Liver (tissue), 9 donors: ENCODE measurements around the gene GPHN. TPM values are rescaled to one million over a fixed set of nuclear protein-coding genes. Genes with fewer than 3 reads are reported as not detected.

ENCODE experiments used
- DNase-seq: peaks from one replicate; pipeline ENCODE4 v3.0.0-alpha.2; 2017; ENCODE audit warnings: low spot score
- H3K27ac ChIP-seq, 2 donors: one replicate each; pipeline ENCODE4 v1.7.0; 2013; ENCODE audit warnings: inconsistent platforms in 2 of 2, low read length in 2 of 2, control low read depth in 1 of 2, low read depth in 1 of 2, mild to moderate bottlenecking in 1 of 2
- H3K27me3 ChIP-seq, 4 donors: one replicate each; pipeline versions ENCODE4 v1.6.1 to v1.7.0; 2013; ENCODE audit warnings: low read length in 3 of 4, inconsistent platforms in 1 of 4, mild to moderate bottlenecking in 1 of 4, moderate library complexity in 1 of 4; ENCODE audit not compliant: control insufficient read depth in 4 of 4, insufficient read depth in 4 of 4
- H3K36me3 ChIP-seq, 4 donors: one replicate each; pipeline versions ENCODE4 v1.6.1 to v1.7.0; 2013; ENCODE audit warnings: low read length in 3 of 4, mild to moderate bottlenecking in 3 of 4, low read depth in 1 of 4, moderate library complexity in 1 of 4; ENCODE audit not compliant: control insufficient read depth in 4 of 4, insufficient read depth in 3 of 4
- H3K4me1 ChIP-seq, 4 donors: one replicate each; pipeline versions ENCODE4 v1.6.1 to v1.7.0; 2013; ENCODE audit warnings: low read length in 3 of 4, mild to moderate bottlenecking in 3 of 4, moderate library complexity in 1 of 4; ENCODE audit not compliant: control insufficient read depth in 4 of 4, insufficient read depth in 4 of 4
- H3K4me3 ChIP-seq, 3 donors: one replicate each; pipeline versions ENCODE4 v1.6.1 to v1.7.0; 2013; ENCODE audit warnings: low read length in 3 of 3, control low read depth in 1 of 3, low read depth in 1 of 3, mild to moderate bottlenecking in 1 of 3
- H3K9ac ChIP-seq, 2 donors: one replicate each; pipeline ENCODE4 v1.7.0; 2013; ENCODE audit warnings: low read length in 2 of 2, mild to moderate bottlenecking in 2 of 2, moderate library complexity in 2 of 2, control low read depth in 1 of 2, low read depth in 1 of 2
- H3K9me3 ChIP-seq, 4 donors: one replicate each; pipeline versions ENCODE4 v1.6.1 to v1.7.0; 2013; ENCODE audit warnings: low read length in 3 of 4; ENCODE audit not compliant: control insufficient read depth in 4 of 4
- ATF3 ChIP-seq: IDR thresholded peaks from 2 replicates; pipeline ENCODE4 v1.6.1; 2016; ENCODE audit warnings: antibody characterized with exemption
- CTCF ChIP-seq: fragments of 150-350 bp; IDR thresholded peaks from 2 replicates; pipeline ENCODE4 v1.5.1; 2017; ENCODE audit warnings: improper control_type of control experiment, low read depth, low read length; ENCODE audit not compliant: missing input control
- EGR1 ChIP-seq, 2 donors: IDR thresholded peaks; 2 replicates each; pipeline ENCODE4 v1.6.1; 2016 to 2018; ENCODE audit warnings: antibody characterized with exemption in 2 of 2, low read depth in 2 of 2
- FOXA1 ChIP-seq: IDR thresholded peaks from 2 replicates; pipeline ENCODE4 v1.6.1; 2016; ENCODE audit warnings: antibody characterized with exemption
- FOXA2 ChIP-seq: IDR thresholded peaks from 2 replicates; pipeline ENCODE4 v1.6.1; 2016; ENCODE audit warnings: antibody characterized with exemption
- GABPA ChIP-seq, 2 donors: IDR thresholded peaks in 1 of 2; conservative IDR thresholded peaks in 1 of 2; 2 replicates each; pipeline ENCODE4 v1.6.1; 2016; ENCODE audit warnings: antibody characterized with exemption in 2 of 2, mild to moderate bottlenecking in 1 of 2, moderate library complexity in 1 of 2
- HNF4A ChIP-seq, 2 donors: conservative IDR thresholded peaks; 2 replicates each; pipeline ENCODE4 v1.6.1; 2016; ENCODE audit warnings: antibody characterized with exemption in 2 of 2, mild to moderate bottlenecking in 2 of 2
- HNF4G ChIP-seq: IDR thresholded peaks from 2 replicates; pipeline ENCODE4 v1.6.1; 2016; ENCODE audit warnings: antibody characterized with exemption
- JUND ChIP-seq, 2 donors: IDR thresholded peaks; 2 replicates each; pipeline ENCODE4 v1.6.1; 2016; ENCODE audit warnings: antibody characterized with exemption in 2 of 2
- MAX ChIP-seq: IDR thresholded peaks from 2 replicates; pipeline ENCODE4 v1.6.1; 2016; ENCODE audit warnings: antibody characterized with exemption
- NR2F2 ChIP-seq: IDR thresholded peaks from 2 replicates; pipeline ENCODE4 v1.6.1; 2016; ENCODE audit warnings: antibody characterized with exemption
- RAD21 ChIP-seq, 2 donors: IDR thresholded peaks; 2 replicates each; pipeline ENCODE4 v1.6.1; 2016; ENCODE audit warnings: antibody characterized with exemption in 2 of 2, mild to moderate bottlenecking in 2 of 2
- REST ChIP-seq: IDR thresholded peaks from 2 replicates; pipeline ENCODE4 v1.6.1; 2016; ENCODE audit warnings: antibody characterized with exemption, mild to moderate bottlenecking
- RXRA ChIP-seq, 2 donors: IDR thresholded peaks; 2 replicates each; pipeline ENCODE4 v1.6.1; 2017 to 2018; ENCODE audit warnings: antibody characterized with exemption in 2 of 2, mild to moderate bottlenecking in 1 of 2
- SP1 ChIP-seq: IDR thresholded peaks from 2 replicates; pipeline ENCODE4 v1.6.1; 2018; ENCODE audit warnings: antibody characterized with exemption, mild to moderate bottlenecking
- TAF1 ChIP-seq: conservative IDR thresholded peaks from 2 replicates; pipeline ENCODE4 v1.6.1; 2016; ENCODE audit warnings: antibody characterized with exemption, mild to moderate bottlenecking
- YY1 ChIP-seq: IDR thresholded peaks from 2 replicates; pipeline ENCODE4 v1.6.1; 2016; ENCODE audit warnings: antibody characterized with exemption, mild to moderate bottlenecking
- WGBS: extraction: QIAGEN DNeasy Blood & Tissue Kit; methylation state at CpG from one replicate; pipeline ENCODE4 v1.1.7; 2013; 5-methylcytosine and 5-hydroxymethylcytosine counted together
- polyA plus RNA-seq, 2 donors: library from polyadenylated mRNA; stranded (reverse) in 1 of 2; unstranded in 1 of 2; fragments of 200-250 nt in 1 of 2; fragments of >200 nt in 1 of 2; fragmentation: Nextera tagmentation in 1 of 2; extraction: Ambion mirVana in 1 of 2; gene quantifications; one replicate each; pipeline versions ENCODE4 v1.2.1 to v1.2.3, GENCODE V29; 2013 to 2015
- total RNA-seq, 2 donors: library from RNA; depleted of rRNA; stranded (reverse); fragments of >200 nt; gene quantifications; one replicate each; pipeline ENCODE4 v1.2.3, GENCODE V29; 2014
- donor health status: healthy.
- donor health status: healthy.
- donor health status: healthy.
- donor health status: healthy.
- donor health status: healthy.

The GPHN gene
- total and polyA plus RNA-seq, 4 donors, result 18.4 to 76.4 (median 47.4) TPM

GRCh38 chr14:66802962-66803361 is 295.0 kb downstream of the GPHN start:
- H3K9me3 ChIP-seq, result no peaks in the 10 kb centered on the region
- peaks cover 0 to 4% (median 0%) of the 10 kb centered on the region in 4 donors for H3K36me3 ChIP-seq
- no peaks in the 10 kb centered on the region for H3K4me1 ChIP-seq
- no peak overlapping the region for H3K27ac ChIP-seq
- no peaks in the 10 kb centered on the region for H3K27me3 ChIP-seq
- TF ChIP-seq CTCF (no peak), SP1 (no peak), NR2F2 (no peak), REST (no peak), EGR1 (IDR thresholded peaks at IDR 0.05; ENCODE audit: low read depth in 2 of 2) (no peak), GABPA (IDR thresholded peaks at IDR 0.05 in 1 of 2, conservative IDR thresholded peaks at IDR 0.05 in 1 of 2) (no peak), TAF1 (no peak), ATF3 (no peak), FOXA1 (no peak), RAD21 (IDR thresholded peaks at IDR 0.05) (no peak), FOXA2 (no peak)
- DNase-seq, result no peak
- WGBS, result 86% methylated on average over 4 of the region's 4 CpGs
- no peak overlapping the region for H3K4me3 ChIP-seq
- no peak overlapping the region for H3K9ac ChIP-seq

GRCh38 chr14:66804141-66804540 is 296.2 kb downstream of the GPHN start:
- H3K36me3 ChIP-seq, result peaks cover 0 to 4% (median 0%) of the 10 kb centered on the region in 4 donors
- 86% methylated on average over 1 of the region's 1 CpG for WGBS
- H3K4me1 ChIP-seq, result peaks cover 0 to 1% (median 0%) of the 10 kb centered on the region in 4 donors
- DNase-seq, result no peak
- H3K4me3 ChIP-seq, result no peak overlapping the region
- H3K9me3 ChIP-seq, result no peaks in the 10 kb centered on the region
- no peak overlapping the region for H3K9ac ChIP-seq
- H3K27ac ChIP-seq, result no peak overlapping the region
- H3K27me3 ChIP-seq, result no peaks in the 10 kb centered on the region
- TF ChIP-seq CTCF, result no peak
- no peak for TF ChIP-seq JUND (IDR thresholded peaks at IDR 0.05)
- no peak for TF ChIP-seq TAF1
- no peak for TF ChIP-seq RXRA (IDR thresholded peaks at IDR 0.05)
- TF ChIP-seq FOXA1, result no peak
- TF ChIP-seq HNF4A (conservative IDR thresholded peaks at IDR 0.05), result no peak
- no peak for TF ChIP-seq NR2F2
- no peak for TF ChIP-seq HNF4G
- no peak for TF ChIP-seq ATF3
- no peak for TF ChIP-seq SP1
- no peak for TF ChIP-seq GABPA (IDR thresholded peaks at IDR 0.05 in 1 of 2, conservative IDR thresholded peaks at IDR 0.05 in 1 of 2)
- no peak for TF ChIP-seq RAD21 (IDR thresholded peaks at IDR 0.05)
- TF ChIP-seq MAX, result no peak
- no peak for TF ChIP-seq REST
- no peak for TF ChIP-seq EGR1 (IDR thresholded peaks at IDR 0.05; ENCODE audit: low read depth in 2 of 2)
- TF ChIP-seq FOXA2, result no peak
- TF ChIP-seq YY1, result no peak
